HG02852 (cell line): ENCODE data around the gene MTCH2.

Experiments used
- ATAC-seq: cut with Tn5 transposase; IDR thresholded peaks from one replicate; pipeline ENCODE4 v1.9.1; 2021; ENCODE audit warnings: mild to moderate bottlenecking, moderate library complexity; ENCODE audit not compliant: unreplicated experiment

Gene MTCH2

GRCh38 chr11:47592251-47592650 lies 50.1 kb downstream of the MTCH2 start:
- no peak for ATAC-seq

GRCh38 chr11:47591764-47592163 lies 50.6 kb downstream of the MTCH2 start:
- no peak for ATAC-seq

DNA sequence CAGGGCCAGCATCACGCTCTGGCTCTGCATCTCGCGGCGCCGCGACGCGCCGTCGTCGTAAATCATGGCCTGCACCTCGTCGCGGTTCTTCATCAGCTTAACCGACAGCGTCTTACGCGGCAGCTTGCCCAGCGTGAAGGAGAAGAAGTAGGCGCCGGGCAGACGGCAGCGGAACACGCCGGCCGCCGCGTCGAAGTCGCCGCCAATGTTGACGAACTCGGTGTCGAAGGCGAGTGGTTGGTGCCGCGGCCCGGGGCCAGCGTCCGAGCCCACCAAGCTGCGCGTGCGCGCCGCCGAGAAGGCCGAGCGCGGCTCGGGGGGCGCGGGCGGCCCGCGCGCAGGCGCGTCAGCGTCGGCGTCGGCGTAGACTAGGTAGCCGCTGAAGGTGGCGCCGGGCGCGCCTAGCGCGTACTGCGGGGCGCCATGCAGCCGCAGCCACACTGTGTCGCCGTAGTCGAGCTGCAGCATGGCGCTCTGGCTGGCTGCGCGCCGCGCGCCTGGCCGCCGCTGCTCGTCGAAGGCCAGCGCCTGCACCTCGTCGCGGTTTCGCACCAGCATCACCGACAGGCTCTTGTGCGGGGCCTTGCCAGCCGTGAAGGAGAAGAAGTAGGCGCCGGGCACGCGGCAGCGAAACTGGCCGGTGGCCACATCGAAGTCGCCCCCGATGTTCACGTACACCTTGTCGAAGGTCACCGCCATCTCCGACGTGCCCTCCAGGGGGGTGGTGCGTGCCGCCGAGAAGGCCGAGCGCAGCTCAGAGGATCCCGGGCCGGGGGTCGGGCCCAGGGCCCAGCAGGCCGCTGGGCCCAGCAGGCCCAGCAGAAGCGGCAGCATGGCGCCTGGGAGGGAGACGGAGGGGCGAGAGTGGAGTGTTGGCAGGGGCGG lies 52.1 kb downstream of the MTCH2 start:
- no peak for ATAC-seq

- no peak for ATAC-seq
Measured at GRCh38 chr11:47589584-47589976, 52.8 kb downstream of the MTCH2 start.

DNA sequence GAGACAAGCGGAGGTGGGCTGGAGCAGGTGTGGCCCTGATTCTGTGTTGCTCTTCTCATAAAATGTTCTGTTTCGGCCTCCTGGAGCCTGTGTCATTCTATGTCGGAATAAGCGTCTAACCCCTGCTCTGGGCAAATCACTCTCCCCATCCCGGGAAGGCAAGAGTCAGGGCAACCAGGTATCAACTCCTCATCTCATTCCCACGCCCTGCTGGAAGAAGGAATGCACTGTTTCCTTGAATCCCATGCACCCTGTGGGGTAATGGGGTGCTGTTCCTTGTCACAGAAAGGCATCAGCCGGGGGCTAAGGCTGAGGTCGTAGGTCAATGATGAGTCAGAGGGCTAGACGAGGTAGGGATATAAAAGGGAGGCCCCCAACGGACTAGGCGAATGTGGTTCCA lies 53.2 kb downstream of the MTCH2 start:
- no peak for ATAC-seq

DNA sequence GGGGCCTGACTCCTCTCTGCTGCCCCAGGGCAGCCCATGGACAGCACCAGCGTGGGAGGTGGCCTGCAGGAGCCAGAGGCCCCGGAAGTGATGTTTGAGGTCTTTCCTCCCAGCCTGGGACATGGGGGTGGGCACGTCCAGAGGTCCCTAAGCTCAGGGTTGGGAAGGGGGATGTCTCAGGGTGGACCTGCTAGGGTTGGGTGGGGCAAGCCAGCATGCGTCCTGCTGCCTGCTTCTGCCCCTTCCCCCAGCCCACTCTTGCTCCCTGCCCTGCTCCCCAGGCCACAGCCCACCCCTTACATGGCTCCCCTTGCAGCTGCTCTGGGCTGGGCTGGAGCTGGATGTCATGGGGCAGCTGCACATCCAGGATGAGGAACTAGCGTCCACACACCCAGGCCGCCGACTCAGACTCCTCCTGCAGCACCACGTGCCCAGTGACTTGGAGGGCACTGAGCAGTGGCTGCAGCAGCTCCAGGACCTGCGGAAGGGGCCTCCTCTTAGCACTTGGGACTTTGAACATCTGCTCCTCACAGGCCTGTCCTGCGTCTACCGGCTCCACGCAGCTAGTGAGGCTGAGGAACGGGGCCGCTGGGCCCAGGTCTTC lies 54.5 kb downstream of the MTCH2 start:
- no peak for ATAC-seq

DNA sequence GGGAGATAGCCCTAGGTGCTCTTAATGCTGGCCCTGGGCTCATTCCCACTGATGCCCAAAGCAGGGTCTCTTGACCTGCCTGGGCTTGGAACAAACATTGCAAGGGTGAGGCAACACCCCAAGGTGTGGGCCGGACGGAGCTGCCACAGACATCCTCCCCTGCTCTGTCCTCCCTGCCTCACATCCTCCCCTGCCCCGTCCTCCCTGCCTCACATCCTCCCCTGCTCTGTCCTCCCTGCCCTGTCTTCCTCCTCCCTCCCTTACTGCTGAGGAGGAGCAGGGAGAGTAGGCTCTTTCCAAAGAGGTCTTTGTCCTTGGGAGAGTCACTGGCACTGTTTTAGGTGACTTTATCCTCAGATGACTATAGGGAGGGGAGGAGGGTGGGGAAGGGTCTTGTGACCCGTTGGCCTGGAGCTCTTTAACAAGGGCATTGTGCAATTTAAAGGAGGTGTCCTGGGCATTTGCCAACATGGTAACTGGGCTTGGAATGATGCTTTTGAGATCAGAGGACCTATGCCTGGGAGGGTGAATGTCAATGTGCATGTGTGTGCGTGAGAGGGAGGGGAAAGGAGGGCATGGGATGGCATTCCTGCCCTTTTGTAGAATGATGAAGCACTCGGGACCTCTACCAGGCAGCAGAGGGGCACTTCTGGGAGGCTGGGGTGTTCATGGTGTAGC lies 55.2 kb downstream of the MTCH2 start:
- no peak for ATAC-seq

GRCh38 chr11:47586098-47586855 lies 56.1 kb downstream of the MTCH2 start, which contains the start of gene FAM180B:
Gene FAM180B (plus strand): TSS chr11:47586678. CDS start chr11:47586769, 91 bp downstream.
- ATAC-seq, result no peak

GRCh38 chr11:47583844-47584243 lies 58.5 kb downstream of the MTCH2 start:
- no peak for ATAC-seq

- peak; percentile 90 for ATAC-seq
Measured at GRCh38 chr11:47578524-47579494, 63.5 kb downstream of the MTCH2 start, which contains the start of the genes KBTBD4 and NDUFS3. Gene KBTBD4 (minus strand): TSS chr11:47578970. CDS start chr11:47578951, 19 bp downstream. Gene NDUFS3 (plus strand): TSS chr11:47579074. CDS start chr11:47579092, 18 bp downstream.

GRCh38 chr11:47577460-47578041 lies 64.8 kb downstream of the MTCH2 start:
- no peak for ATAC-seq

GRCh38 chr11:47573321-47573720 lies 69.0 kb downstream of the MTCH2 start:
- no peak for ATAC-seq

- no peak for ATAC-seq
Measured at GRCh38 chr11:47572715-47573255, 69.6 kb downstream of the MTCH2 start.

DNA sequence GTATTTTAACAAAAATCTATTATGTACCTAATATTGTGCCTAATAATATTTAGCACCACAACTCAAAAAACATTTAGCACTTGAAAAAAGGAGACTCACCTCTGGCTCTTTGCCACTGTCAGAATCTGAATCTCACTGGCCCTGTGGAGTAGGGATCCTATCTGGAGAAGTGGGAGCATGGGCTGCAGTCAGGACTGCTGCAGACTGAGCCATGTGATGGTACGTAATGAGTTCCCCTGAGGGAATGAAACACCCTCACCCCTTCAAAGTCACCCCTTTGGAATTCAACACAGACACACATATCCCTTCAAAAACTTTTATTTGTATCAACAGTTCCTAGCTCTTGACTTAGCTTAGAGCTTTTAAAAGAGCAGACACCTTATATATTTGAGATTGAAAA lies 70.5 kb downstream of the MTCH2 start:
- no peak for ATAC-seq

GRCh38 chr11:47571357-47571729 lies 71.0 kb downstream of the MTCH2 start:
- ATAC-seq, result no peak

- no peak for ATAC-seq
Measured at GRCh38 chr11:47570651-47571356, 71.6 kb downstream of the MTCH2 start.

GRCh38 chr11:47569646-47570045 lies 72.7 kb downstream of the MTCH2 start:
- no peak for ATAC-seq
